ENCODE results near the gene WDR73.

DNA sequence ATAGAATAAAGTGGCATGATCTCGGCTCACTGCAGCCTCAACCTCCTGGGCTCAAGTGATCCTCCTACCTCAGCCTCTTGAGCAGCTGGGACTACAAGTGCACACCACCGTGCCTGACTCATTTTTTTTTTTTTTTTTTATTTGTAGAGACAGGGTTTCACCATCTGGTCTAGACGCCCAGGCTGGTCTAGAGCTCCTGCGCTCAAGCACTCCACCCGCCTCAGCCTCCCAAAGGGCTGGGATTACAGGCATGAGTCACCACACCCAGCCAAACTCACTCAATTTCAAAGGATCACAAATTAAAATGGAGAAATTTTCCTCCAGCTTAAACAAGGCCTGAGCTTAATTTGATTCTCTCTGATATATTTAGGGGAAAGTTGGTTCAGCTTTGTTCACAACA is 31.2 kb upstream of the WDR73 start:
- TF ChIP-seq POLR2AphosphoS5 (IDR thresholded peaks at IDR 0.05; ENCODE audit: low read depth, low read length) (no peak), SPI1 (IDR thresholded peaks at IDR 0.05; ENCODE audit: low read depth, low read length) (no peak), POLR2A (IDR thresholded peaks at IDR 0.05; ENCODE audit: low read depth, low read length) (no peak), TAF1 (IDR thresholded peaks at IDR 0.05; ENCODE audit: low read depth, low read length) (no peak)

All from GM12891 (cell line).